Cardiac muscle cell (in vitro differentiated cells and primary cell): ENCODE data around the gene FBXL16. TPM values are rescaled to one million over a fixed set of nuclear protein-coding genes. Genes with fewer than 3 reads are reported as not detected.

Source experiments
- DNase-seq, 2 donors: peaks; one replicate each; pipeline versions ENCODE4 v3.0.0 to v3.0.0-alpha.2; 2010 to 2017; ENCODE audit warnings: low read depth in 1 of 2, low spot score in 1 of 2
- H3K27ac ChIP-seq: fragments of 200-600 bp; sonication (generic); 2 replicates; pipeline ENCODE4 v1.5.1; 2016
- H3K27me3 ChIP-seq: fragments of 200-600 bp; sonication (generic); 2 replicates; pipeline ENCODE4 v1.6.0; 2016; ENCODE audit warnings: control low read depth
- H3K36me3 ChIP-seq: fragments of 200-600 bp; sonication (generic); 2 replicates; pipeline ENCODE4 v1.5.1; 2016; ENCODE audit warnings: control low read depth
- H3K4me1 ChIP-seq: fragments of 200-600 bp; sonication (generic); 2 replicates; pipeline ENCODE4 v1.8.1; 2017; ENCODE audit warnings: low read depth, mild to moderate bottlenecking, mixed run types
- H3K4me3 ChIP-seq: fragments of 200-600 bp; sonication (generic); 2 replicates; pipeline ENCODE4 v1.5.1; 2016; ENCODE audit warnings: mild to moderate bottlenecking
- H3K9me3 ChIP-seq: fragments of 200-600 bp; sonication (generic); 2 replicates; pipeline ENCODE4 v1.5.1; 2017; ENCODE audit warnings: low read depth, mild to moderate bottlenecking, control low read depth
- polyA plus RNA-seq: library from polyadenylated mRNA; unstranded; fragments of >200 nt; fragmentation: Nextera tagmentation; extraction: Ambion mirVana; gene quantifications from 2 replicates; pipeline ENCODE4 v1.2.1, GENCODE V29; 2016
- total RNA-seq: library from RNA; depleted of rRNA; stranded (reverse); fragments of >200 nt; gene quantifications from 2 replicates; pipeline ENCODE4 v1.2.3, GENCODE V29; 2016
- TF ChIP-seq, protein P1 (sequence below): IDR thresholded peaks from 2 replicates; pipeline ENCODE4 v1.5.1; 2012; ENCODE audit warnings: low read depth, mild to moderate bottlenecking, low read length

The FBXL16 gene
- total and polyA plus RNA-seq, 2 experiments from 2014 or later = 0.12 to 1.4 TPM

DNA sequence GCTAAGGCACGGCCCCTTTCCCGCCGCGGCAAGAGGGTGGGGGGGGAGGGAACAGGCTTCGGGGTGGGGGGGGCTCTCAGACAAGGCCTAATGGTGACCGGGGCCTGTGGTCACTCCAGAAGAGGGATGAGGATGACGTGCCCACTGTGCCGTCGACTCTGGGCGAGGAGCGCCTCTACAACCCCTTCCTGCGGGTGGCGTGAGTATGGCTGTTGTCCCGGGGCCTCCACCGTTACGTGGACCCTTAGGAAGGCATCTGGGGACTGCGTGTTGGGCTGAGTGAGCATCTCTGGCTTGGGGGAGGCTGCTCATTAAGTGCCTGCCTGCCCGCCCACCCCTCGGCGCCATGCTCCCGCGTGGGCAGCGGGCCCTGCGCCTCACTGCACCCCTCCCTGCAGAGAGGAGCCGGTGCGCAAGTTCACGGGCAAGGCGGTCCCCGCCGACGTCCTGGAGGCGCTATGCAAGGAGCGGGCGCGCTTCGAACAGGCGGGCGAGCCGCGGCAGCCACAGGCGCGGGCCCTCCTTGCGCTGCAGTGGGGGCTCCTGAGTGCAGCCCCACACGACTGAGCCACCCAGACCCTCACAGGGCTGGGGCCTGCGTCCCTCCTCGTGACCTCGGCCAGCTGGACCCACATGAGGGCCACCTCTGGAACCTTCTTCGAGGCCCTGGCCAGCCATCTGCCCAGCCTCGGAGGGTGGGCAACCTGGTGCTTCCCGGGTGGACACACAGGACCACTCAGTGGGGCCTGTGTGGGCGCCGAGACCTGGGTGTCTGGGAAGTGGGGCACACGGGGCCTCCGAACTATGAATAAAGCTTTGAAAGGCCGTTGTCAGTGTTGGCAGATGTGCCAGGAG is 23.5 kb upstream of the FBXL16 start:
- no peaks in the 10 kb centered on the region for H3K4me1 ChIP-seq
- H3K9me3 ChIP-seq = no peaks in the 10 kb centered on the region
- DNase-seq = no peak
- no peaks in the 10 kb centered on the region for H3K36me3 ChIP-seq
- TF ChIP-seq, protein P1, sequence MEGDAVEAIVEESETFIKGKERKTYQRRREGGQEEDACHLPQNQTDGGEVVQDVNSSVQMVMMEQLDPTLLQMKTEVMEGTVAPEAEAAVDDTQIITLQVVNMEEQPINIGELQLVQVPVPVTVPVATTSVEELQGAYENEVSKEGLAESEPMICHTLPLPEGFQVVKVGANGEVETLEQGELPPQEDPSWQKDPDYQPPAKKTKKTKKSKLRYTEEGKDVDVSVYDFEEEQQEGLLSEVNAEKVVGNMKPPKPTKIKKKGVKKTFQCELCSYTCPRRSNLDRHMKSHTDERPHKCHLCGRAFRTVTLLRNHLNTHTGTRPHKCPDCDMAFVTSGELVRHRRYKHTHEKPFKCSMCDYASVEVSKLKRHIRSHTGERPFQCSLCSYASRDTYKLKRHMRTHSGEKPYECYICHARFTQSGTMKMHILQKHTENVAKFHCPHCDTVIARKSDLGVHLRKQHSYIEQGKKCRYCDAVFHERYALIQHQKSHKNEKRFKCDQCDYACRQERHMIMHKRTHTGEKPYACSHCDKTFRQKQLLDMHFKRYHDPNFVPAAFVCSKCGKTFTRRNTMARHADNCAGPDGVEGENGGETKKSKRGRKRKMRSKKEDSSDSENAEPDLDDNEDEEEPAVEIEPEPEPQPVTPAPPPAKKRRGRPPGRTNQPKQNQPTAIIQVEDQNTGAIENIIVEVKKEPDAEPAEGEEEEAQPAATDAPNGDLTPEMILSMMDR = no peak
- H3K27ac ChIP-seq = no peak overlapping the region
- H3K4me3 ChIP-seq = no peak overlapping the region
- H3K27me3 ChIP-seq = no peaks in the 10 kb centered on the region

DNA sequence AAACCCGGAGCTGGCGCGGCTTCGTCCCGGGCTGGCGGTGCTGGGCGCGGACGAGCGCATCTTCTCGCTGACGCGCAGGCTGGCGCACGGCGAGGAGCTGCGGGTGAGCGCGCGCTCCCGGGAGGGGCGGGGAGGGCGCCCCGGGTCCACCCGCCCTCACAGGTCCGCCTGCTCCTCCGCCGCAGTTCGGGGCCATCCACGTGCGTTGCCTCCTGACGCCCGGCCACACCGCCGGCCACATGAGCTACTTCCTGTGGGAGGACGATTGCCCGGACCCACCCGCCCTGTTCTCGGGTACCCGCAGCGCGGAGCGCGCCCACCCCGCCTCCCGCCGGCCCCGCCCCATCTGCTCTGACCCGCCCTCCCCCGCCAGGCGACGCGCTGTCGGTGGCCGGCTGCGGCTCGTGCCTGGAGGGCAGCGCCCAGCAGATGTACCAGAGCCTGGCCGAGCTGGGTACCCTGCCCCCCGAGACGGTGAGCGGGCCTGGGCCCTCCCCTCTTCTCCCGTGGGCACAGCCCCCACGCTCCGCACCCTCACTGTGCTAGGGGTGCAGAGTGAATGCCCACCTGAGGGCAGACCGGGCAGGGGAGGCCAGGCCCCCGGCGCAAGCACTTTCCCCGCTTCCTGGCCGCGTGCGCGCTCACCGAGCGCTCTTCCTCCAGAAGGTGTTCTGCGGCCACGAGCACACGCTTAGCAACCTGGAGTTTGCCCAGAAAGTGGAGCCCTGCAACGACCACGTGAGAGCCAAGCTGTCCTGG is 22.7 kb upstream of the FBXL16 start:
- Histone ChIP-seq H3K4me3 (peak overlapping the region; percentile 38), H3K36me3 (no peaks in the 10 kb centered on the region), H3K27me3 (no peaks in the 10 kb centered on the region), H3K4me1 (no peaks in the 10 kb centered on the region), H3K9me3 (no peaks in the 10 kb centered on the region), H3K27ac (no peak overlapping the region)
- TF ChIP-seq, protein P1 = no peak
- DNase-seq = peak; percentile 64 to 82

DNA sequence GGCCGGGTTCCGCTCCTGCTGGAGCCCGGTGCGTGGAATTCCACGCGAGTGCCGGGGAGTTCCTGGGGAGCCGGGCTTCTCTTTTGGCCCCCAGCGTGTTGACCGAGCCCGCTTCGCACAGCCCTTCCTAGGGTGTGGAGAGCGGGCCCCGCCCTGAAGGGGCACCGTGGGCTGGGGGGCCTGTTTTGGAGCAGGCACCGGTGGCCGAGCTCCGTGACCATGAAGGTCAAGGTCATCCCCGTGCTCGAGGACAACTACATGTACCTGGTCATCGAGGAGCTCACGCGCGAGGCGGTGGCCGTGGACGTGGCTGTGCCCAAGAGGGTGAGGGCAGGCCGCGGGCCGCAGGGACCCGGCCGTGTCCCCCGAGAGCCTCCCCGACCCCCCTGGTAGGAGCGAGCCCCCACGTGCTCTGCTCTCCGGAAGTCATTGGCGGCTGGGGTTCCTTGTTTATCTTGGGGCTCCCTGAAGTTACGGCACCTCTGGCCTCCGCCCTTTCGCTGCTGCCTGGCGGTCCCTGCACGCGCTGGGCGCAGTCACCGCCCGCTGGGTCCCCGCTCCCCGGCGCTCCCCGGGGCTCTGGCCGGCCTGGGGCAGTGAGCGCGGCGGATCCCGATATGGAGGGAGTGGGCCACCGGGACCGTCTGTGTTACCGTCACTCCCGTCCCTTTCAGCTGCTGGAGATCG is 21.8 kb upstream of the FBXL16 start:
- Histone ChIP-seq H3K36me3 (no peaks in the 10 kb centered on the region), H3K27ac (no peak overlapping the region), H3K27me3 (no peaks in the 10 kb centered on the region), H3K4me3 (peak overlapping the region; percentile 38), H3K4me1 (no peaks in the 10 kb centered on the region), H3K9me3 (no peaks in the 10 kb centered on the region)
- TF ChIP-seq, protein P1 = no peak
- DNase-seq = peak in 1 of 2 donors; percentile 29

DNA sequence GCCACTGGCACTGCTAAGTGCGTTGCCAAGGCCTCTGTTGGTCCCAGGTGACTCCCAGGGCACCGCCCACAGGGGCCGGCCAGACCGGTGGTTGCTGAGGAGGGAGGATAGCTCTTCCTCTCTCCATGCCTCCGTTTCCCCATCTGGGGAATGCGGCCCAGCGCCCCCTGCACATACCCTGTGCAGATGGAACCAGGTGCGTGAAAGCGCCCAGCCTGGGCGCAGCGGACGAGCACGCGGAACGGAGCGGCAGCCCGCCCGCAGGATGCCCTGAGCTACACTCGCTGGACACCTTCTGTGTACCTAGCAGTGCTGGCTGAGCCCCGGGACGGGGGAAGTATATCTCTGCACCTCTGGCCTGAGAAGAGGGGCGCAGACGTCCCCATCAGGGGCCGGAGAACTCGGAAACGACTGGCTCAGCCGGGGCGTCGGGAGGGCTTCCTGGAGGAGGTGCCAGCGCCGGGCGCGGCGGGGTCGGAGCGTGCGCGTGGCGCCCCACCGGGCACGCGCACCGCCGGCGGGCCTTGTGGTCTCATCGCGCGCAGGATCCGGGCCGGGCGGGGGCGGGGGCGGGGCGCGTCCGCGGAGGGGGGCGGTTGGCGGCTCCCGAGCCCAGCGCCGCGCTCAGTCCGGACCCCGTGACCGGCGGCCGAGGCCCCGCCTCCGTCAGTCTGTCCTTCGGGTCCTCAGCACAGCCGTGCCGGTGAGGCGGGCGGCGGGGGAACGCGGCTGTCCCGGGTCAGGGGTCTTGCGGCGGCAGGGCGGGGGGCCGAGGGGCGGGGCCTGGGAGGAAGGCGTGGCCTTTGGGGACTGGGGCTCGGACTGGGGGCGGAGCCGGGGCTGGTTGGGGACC is 21.1 kb upstream of the FBXL16 start, which contains the start of the genes CCDC78 and HAGHL:
CCDC78 (minus strand) TSS at position 6 of the 853 bp plus-strand sequence. CDS start 76 bp downstream, outside the sequence.
HAGHL (plus strand) TSS at position 669 of the 853 bp plus-strand sequence. CDS start 404 bp downstream, outside the sequence.
- Histone ChIP-seq H3K4me3 (peak within 1 kb of the TSS; percentile 38), H3K36me3 (no peaks in the 10 kb centered on the region), H3K4me1 (peaks cover 2% of the 10 kb centered on the region), H3K27me3 (no peaks in the 10 kb centered on the region), H3K9me3 (no peaks in the 10 kb centered on the region), H3K27ac (no peak within 1 kb of the TSS)
- TF ChIP-seq, protein P1 = no peak
- peak; percentile 56 to 71 for DNase-seq

DNA sequence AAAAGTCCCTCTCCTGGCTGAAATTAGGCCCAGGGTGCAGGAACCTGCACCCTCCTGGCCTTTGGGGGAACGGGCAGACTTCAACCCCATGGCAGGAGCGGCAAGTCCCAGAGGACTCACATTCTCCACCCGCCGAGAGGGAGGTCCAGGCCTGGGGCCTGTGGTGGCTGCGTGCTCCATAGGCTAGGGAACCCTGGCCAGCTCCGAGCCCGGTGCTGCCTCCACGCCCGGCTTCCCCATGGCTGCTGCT is 20.5 kb upstream of the FBXL16 start:
- TF ChIP-seq, protein P1 = no peak
- no peaks in the 10 kb centered on the region for H3K27me3 ChIP-seq

More for the DNA sequence above, 20.5 kb upstream of the FBXL16 start:
- peaks cover 4% of the 10 kb centered on the region for H3K4me1 ChIP-seq
- no peak overlapping the region for H3K27ac ChIP-seq
- DNase-seq = no peak
- H3K4me3 ChIP-seq = no peak overlapping the region
- H3K36me3 ChIP-seq = no peaks in the 10 kb centered on the region
- H3K9me3 ChIP-seq = no peaks in the 10 kb centered on the region
